Testis (tissue), 3 donors: ENCODE results near the gene NOC3L. TPM values are rescaled to one million over a fixed set of nuclear protein-coding genes. Genes with fewer than 3 reads are reported as not detected.

Experiments used
- DNase-seq: peaks from one replicate; pipeline ENCODE4 v3.0.0-alpha.2; 2019
- H3K27ac ChIP-seq, 2 donors: fragments of 200-600 bp; sonication (generic); one replicate each; pipeline ENCODE4 v1.5.1; 2019
- H3K27me3 ChIP-seq: fragments of 200-600 bp; sonication (generic); one replicate; pipeline ENCODE4 v1.5.1; 2019
- H3K36me3 ChIP-seq: fragments of 200-600 bp; sonication (generic); one replicate; pipeline ENCODE4 v1.5.1; 2017; ENCODE audit warnings: low read depth; ENCODE audit errors: missing control alignments
- H3K4me1 ChIP-seq: fragments of 200-600 bp; sonication (generic); one replicate; pipeline ENCODE4 v1.5.1; 2019
- H3K4me3 ChIP-seq, 2 donors: fragments of 200-600 bp; sonication (generic); one replicate each; pipeline ENCODE4 v1.5.1; 2017 to 2019
- H3K9me3 ChIP-seq: fragments of 200-600 bp; sonication (generic); one replicate; pipeline ENCODE4 v1.5.1; 2017
- POLR2A ChIP-seq: fragments of 450-650 bp; IDR thresholded peaks from one replicate; pipeline ENCODE4 v1.6.1; 2017; ENCODE audit warnings: antibody characterized with exemption, mild to moderate bottlenecking, moderate library complexity
- WGBS, 2 donors: methylation state at CpG; one replicate each; pipeline ENCODE4 v1.1.5; 2018; 5-methylcytosine and 5-hydroxymethylcytosine counted together
- intact Hi-C: fragments of 100-400 bp; cut with DNase I; formaldehyde crosslinking; loops from one replicate; pipeline ENCODE4 v1.15.1; 2023; ENCODE audit warnings: low total_unique reads
- polyA plus RNA-seq: library from polyadenylated mRNA; stranded (reverse); fragments of 350-450 nt; fragmentation: Illumina TruSeq; extraction: RNeasy Lipid Tissue Mini Kit (QIAGEN cat#74804); gene quantifications from one replicate; pipeline ENCODE4 v1.2.3, GENCODE V29; 2014; ENCODE audit warnings: low read depth, low replicate concordance; ENCODE audit not compliant: insufficient read depth
- total RNA-seq, 2 donors: library from RNA; depleted of rRNA; stranded (reverse); fragments of >200 nt; gene quantifications; one replicate each; pipeline ENCODE4 v1.2.3, GENCODE V29; 2016
- TF ChIP-seq, protein P1 (sequence below), 3 experiments: fragments of 450-650 bp in 2 of 3; fragments of 200-600 bp in 1 of 3; sonication (generic) in 1 of 3; IDR thresholded peaks; one replicate each; pipeline ENCODE4 v1.5.1; 2016 to 2019; ENCODE audit warnings: antibody characterized with exemption in 3 of 3, mild to moderate bottlenecking in 2 of 3, moderate library complexity in 1 of 3

The NOC3L gene
- total and polyA plus RNA-seq, 3 donors from 2014 or later = 11.2 to 32.2 (median 24.6) TPM

DNA sequence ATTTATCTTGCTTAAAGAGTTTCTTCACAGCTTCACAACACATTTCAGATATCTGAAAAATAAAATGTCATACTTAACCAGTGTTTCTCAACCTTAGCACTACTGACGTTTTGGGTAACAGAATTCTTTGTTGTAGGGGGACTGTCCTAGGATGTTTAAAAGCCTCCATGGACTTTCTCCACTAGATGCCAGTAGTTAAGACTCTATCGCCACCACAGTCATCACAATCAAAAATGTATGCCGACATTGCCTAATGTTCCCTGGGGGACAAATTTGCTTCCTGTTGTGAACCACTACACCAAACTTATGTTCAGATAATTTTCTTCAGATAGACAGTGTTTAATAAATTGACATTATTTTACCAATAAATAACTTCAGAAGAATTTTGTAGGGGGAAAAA lies 13.4 kb downstream of the NOC3L start:
- WGBS, 2 donors = 78 to 81% methylated on average over 3 of the region's 3 CpGs
- H3K4me3 ChIP-seq = no peak overlapping the region
- H3K9me3 ChIP-seq = no peaks in the 10 kb centered on the region
- intact Hi-C loops = no loop called here
- no peaks in the 10 kb centered on the region for H3K36me3 ChIP-seq
- H3K4me1 ChIP-seq = no peaks in the 10 kb centered on the region
- no peak for DNase-seq
- TF ChIP-seq, protein P1, sequence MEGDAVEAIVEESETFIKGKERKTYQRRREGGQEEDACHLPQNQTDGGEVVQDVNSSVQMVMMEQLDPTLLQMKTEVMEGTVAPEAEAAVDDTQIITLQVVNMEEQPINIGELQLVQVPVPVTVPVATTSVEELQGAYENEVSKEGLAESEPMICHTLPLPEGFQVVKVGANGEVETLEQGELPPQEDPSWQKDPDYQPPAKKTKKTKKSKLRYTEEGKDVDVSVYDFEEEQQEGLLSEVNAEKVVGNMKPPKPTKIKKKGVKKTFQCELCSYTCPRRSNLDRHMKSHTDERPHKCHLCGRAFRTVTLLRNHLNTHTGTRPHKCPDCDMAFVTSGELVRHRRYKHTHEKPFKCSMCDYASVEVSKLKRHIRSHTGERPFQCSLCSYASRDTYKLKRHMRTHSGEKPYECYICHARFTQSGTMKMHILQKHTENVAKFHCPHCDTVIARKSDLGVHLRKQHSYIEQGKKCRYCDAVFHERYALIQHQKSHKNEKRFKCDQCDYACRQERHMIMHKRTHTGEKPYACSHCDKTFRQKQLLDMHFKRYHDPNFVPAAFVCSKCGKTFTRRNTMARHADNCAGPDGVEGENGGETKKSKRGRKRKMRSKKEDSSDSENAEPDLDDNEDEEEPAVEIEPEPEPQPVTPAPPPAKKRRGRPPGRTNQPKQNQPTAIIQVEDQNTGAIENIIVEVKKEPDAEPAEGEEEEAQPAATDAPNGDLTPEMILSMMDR (IDR thresholded peaks at IDR 0.05) = no peak
- TF ChIP-seq POLR2A = no peak
- H3K27me3 ChIP-seq = no peaks in the 10 kb centered on the region
- H3K27ac ChIP-seq = no peak overlapping the region

DNA sequence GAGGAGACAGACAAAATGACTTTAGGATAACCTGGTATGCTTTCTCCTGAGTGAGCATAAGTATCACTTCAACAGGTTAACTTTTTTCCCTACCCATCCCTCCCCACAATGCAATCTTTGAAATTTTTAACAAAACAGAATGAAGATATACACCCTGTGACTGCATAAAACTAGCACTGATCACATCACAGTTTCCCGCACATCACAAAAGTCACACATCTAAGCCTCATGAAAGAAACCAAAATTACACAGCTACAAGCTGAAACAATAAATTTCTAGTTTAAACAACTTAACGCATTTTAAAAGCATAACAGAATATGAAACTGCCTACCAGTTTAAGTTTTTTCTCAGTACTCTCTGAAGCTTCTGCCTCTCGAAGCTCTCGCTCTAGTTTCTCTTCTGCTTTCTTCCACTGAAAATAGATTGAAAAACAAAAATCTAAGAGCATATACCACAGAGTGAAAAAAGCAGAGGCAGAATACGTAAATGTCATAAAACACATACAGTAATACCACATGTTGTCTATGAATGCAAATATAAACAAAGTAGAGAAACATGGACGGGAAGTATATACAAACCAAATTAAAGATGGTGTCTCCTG lies 18.1 kb downstream of the NOC3L start:
- no peak for DNase-seq
- H3K4me1 ChIP-seq = no peaks in the 10 kb centered on the region
- TF ChIP-seq POLR2A = no peak
- TF ChIP-seq, protein P1 (IDR thresholded peaks at IDR 0.05) = no peak
- H3K4me3 ChIP-seq = no peak overlapping the region
- H3K27me3 ChIP-seq = no peaks in the 10 kb centered on the region
- intact Hi-C loops = no loop called here
- H3K9me3 ChIP-seq = no peaks in the 10 kb centered on the region
- 92 to 95% methylated on average over 6 of the region's 6 CpGs for WGBS, 2 donors
- H3K27ac ChIP-seq = no peak overlapping the region
- no peaks in the 10 kb centered on the region for H3K36me3 ChIP-seq

DNA sequence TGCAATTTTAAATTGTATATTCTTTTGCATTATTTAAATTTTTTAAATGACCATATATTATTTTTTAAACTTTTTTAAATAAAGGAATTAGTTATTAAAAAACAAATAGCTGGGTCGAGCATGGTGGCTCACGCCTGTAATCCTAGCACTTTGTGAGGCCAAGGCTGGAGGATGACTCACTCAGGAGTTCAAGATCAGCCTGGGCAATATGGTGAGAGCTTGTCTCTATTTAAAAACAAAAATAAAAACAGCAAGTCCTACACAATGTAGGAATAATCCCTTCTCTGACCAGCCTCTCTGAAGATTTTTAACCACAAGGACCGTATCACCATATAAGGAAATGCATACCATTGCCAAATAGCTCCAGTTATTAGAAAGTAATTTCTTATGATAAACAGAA lies 19.6 kb downstream of the NOC3L start:
- intact Hi-C loops = no loop called here
- Histone ChIP-seq H3K4me1 (no peaks in the 10 kb centered on the region), H3K27me3 (no peaks in the 10 kb centered on the region), H3K36me3 (no peaks in the 10 kb centered on the region), H3K9me3 (no peaks in the 10 kb centered on the region), H3K4me3 (no peak overlapping the region), H3K27ac (no peak overlapping the region)
- 84 to 87% methylated on average over 3 of the region's 3 CpGs for WGBS, 2 donors
- TF ChIP-seq POLR2A = no peak
- TF ChIP-seq, protein P1 (IDR thresholded peaks at IDR 0.05) = no peak
- DNase-seq = no peak

DNA sequence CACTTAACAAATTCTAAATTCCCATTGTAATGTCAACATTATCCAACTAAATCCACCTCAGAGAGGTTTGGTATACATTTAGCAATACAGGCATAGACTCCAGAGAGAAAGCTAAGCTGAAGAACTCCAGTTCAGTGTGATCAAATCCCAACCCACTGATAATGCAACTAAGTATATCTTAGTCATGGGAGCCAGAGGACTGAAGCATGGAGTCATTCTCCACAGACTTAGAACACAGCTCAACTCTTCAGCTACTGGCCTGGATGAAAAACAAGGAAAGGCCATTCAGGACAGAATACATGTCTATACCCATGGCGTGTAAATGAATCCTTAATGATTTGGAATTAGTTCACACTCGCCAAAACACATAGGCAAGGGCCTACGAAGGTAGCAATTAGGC lies 27.9 kb downstream of the NOC3L start:
- no peaks in the 10 kb centered on the region for H3K27me3 ChIP-seq
- no peak overlapping the region for H3K27ac ChIP-seq
- intact Hi-C loops = no loop called here
- H3K36me3 ChIP-seq = no peaks in the 10 kb centered on the region
- no peak overlapping the region for H3K4me3 ChIP-seq
- 95 to 99% methylated on average over 3 of the region's 3 CpGs for WGBS, 2 donors
- no peaks in the 10 kb centered on the region for H3K4me1 ChIP-seq
- no peak for TF ChIP-seq POLR2A
- DNase-seq = no peak
- no peaks in the 10 kb centered on the region for H3K9me3 ChIP-seq

- WGBS, 2 donors = 82 to 86% methylated on average over 2 of the region's 2 CpGs
- intact Hi-C loops = no loop called here
- Histone ChIP-seq H3K9me3 (no peaks in the 10 kb centered on the region), H3K36me3 (no peaks in the 10 kb centered on the region), H3K4me3 (no peak overlapping the region), H3K4me1 (peaks cover 4% of the 10 kb centered on the region), H3K27me3 (no peaks in the 10 kb centered on the region), H3K27ac (no peak overlapping the region)
- no peak for DNase-seq
- TF ChIP-seq, protein P1 (IDR thresholded peaks at IDR 0.05) = no peak
- no peak for TF ChIP-seq POLR2A
Measured at GRCh38 chr10:94333051-94333450, 29.7 kb downstream of the NOC3L start.
